Calu3 (cell line): ENCODE results near the gene P2RX2. TPM values are rescaled to one million over a fixed set of nuclear protein-coding genes. Genes with fewer than 3 reads are reported as not detected.

ENCODE experiments used
- BruUV-seq: library from RNA; stranded (reverse); fragments of 400-500 nt; replicated peaks from 2 replicates; lab custom pipeline; 2021; lab: Mats Ljungman, UMichigan
- CTCF ChIA-PET: fragments of 300-600 bp; sonication (Branson Sonifier 250); formaldehyde crosslinking; loops from one replicate; lab custom pipeline; 2022; ENCODE audit warnings: antibody characterized with exemption; lab: Charles Lee
- DNase-seq: peaks from one replicate; pipeline ENCODE4 v3.0.0; 2022
- H3K27ac Mint-ChIP-seq: one replicate; pipeline ENCODE4 v1.8.0; 2022; ENCODE audit warnings: mixed read lengths; ENCODE audit not compliant: unreplicated experiment
- H3K27me3 Mint-ChIP-seq: one replicate; pipeline ENCODE4 v1.8.0; 2022; ENCODE audit warnings: mixed read lengths; ENCODE audit not compliant: unreplicated experiment
- H3K36me3 Mint-ChIP-seq: one replicate; pipeline ENCODE4 v1.8.0; 2022; ENCODE audit warnings: mild to moderate bottlenecking, moderate library complexity, mixed read lengths; ENCODE audit not compliant: insufficient read depth, unreplicated experiment
- H3K4me1 Mint-ChIP-seq: one replicate; pipeline ENCODE4 v1.8.0; 2022; ENCODE audit warnings: mild to moderate bottlenecking, low read depth, mixed read lengths; ENCODE audit not compliant: unreplicated experiment
- H3K4me3 Mint-ChIP-seq: one replicate; pipeline ENCODE4 v1.8.0; 2022; ENCODE audit warnings: mild to moderate bottlenecking, low read depth, moderate library complexity, mixed read lengths; ENCODE audit not compliant: unreplicated experiment
- H3K9me3 Mint-ChIP-seq: one replicate; pipeline ENCODE4 v1.8.0; 2022; ENCODE audit warnings: low read depth, mixed read lengths; ENCODE audit not compliant: unreplicated experiment
- CTCF ChIP-seq: fragments of 200-600 bp; IDR thresholded peaks from one replicate; pipeline ENCODE4 v1.8.0; 2022; ENCODE audit warnings: antibody characterized with exemption; ENCODE audit not compliant: unreplicated experiment
- intact Hi-C: fragments of 100-400 bp; cut with micrococcal nuclease; formaldehyde crosslinking; loops from one replicate; pipeline ENCODE4 v1.10.0; 2022; ENCODE audit not compliant: unreplicated experiment
- total RNA-seq: library from RNA; stranded (reverse); gene quantifications from 2 replicates; pipeline ENCODE4 v1.2.3, GENCODE V29; 2022

Gene P2RX2
- total RNA-seq, 1 experiment from 2014 or later: not detected

GRCh38 chr12:132583736-132584135 is 34.8 kb upstream of the P2RX2 start:
- peaks cover 25% of the 10 kb centered on the region for H3K36me3 Mint-ChIP-seq

GRCh38 chr12:132584429-132584828 is 34.1 kb upstream of the P2RX2 start:
- H3K36me3 Mint-ChIP-seq: peaks cover 19% of the 10 kb centered on the region
- no peak overlapping the region for H3K4me3 Mint-ChIP-seq
- H3K4me1 Mint-ChIP-seq: no peaks in the 10 kb centered on the region
- intact Hi-C loops: no loop called here
- H3K9me3 Mint-ChIP-seq: no peaks in the 10 kb centered on the region
- CTCF ChIA-PET: no interaction called here
- no TSS peak for BruUV-seq
- H3K27ac Mint-ChIP-seq: no peak overlapping the region
- no peak for DNase-seq
- TF ChIP-seq CTCF: no peak
- peaks cover 14% of the 10 kb centered on the region for H3K27me3 Mint-ChIP-seq

More at GRCh38 chr12:132583736-132584135, 34.8 kb upstream of the P2RX2 start:
- TSS peak; percentile 64 for BruUV-seq
- H3K27me3 Mint-ChIP-seq: peaks cover 7% of the 10 kb centered on the region
- H3K4me3 Mint-ChIP-seq: no peak overlapping the region
- intact Hi-C loops: no loop called here
- H3K27ac Mint-ChIP-seq: no peak overlapping the region
- H3K4me1 Mint-ChIP-seq: no peaks in the 10 kb centered on the region
- TF ChIP-seq CTCF: no peak
- CTCF ChIA-PET: no interaction called here
- no peak for DNase-seq
- H3K9me3 Mint-ChIP-seq: no peaks in the 10 kb centered on the region

- H3K4me1 Mint-ChIP-seq: no peaks in the 10 kb centered on the region
- no TSS peak for BruUV-seq
- no peak overlapping the region for H3K4me3 Mint-ChIP-seq
- no peaks in the 10 kb centered on the region for H3K9me3 Mint-ChIP-seq
- no peak for DNase-seq
- no peak overlapping the region for H3K27ac Mint-ChIP-seq
- intact Hi-C loops: no loop called here
- CTCF ChIA-PET: no interaction called here
- no peak for TF ChIP-seq CTCF
- peaks cover 19% of the 10 kb centered on the region for H3K36me3 Mint-ChIP-seq
- peaks cover 21% of the 10 kb centered on the region for H3K27me3 Mint-ChIP-seq
These were observed 33.4 kb upstream of the P2RX2 start for GRCh38 chr12:132585177-132585576.

GRCh38 chr12:132586929-132587328 is 31.6 kb upstream of the P2RX2 start:
- intact Hi-C loops: no loop called here
- TF ChIP-seq CTCF: no peak
- H3K36me3 Mint-ChIP-seq: peaks cover 11% of the 10 kb centered on the region
- H3K4me1 Mint-ChIP-seq: no peaks in the 10 kb centered on the region
- CTCF ChIA-PET: interaction anchor here (0.6 kb wide), 1 partner anchor 240 kb away, joined by 4 read pairs; no protein-coding TSS in a partner anchor
- DNase-seq: no peak
- H3K9me3 Mint-ChIP-seq: no peaks in the 10 kb centered on the region
- peaks cover 33% of the 10 kb centered on the region for H3K27me3 Mint-ChIP-seq
- no peak overlapping the region for H3K27ac Mint-ChIP-seq
- no peak overlapping the region for H3K4me3 Mint-ChIP-seq
- no TSS peak for BruUV-seq
